GM18505 (cell line): Measurements from ENCODE around the gene CCDC117.
"Not testable (repeated sequence)": the region's sequence is repeated elsewhere in the genome, so short reads cannot be mapped to it uniquely, and the experiment has no call there.

Experiments used
- ATAC-seq: cut with Tn5 transposase; IDR thresholded peaks from one replicate; pipeline ENCODE4 v1.9.1; 2021; ENCODE audit not compliant: unreplicated experiment
- POLR2A ChIP-seq: IDR thresholded peaks from 4 replicates; pipeline ENCODE4 v1.6.1; 2011; ENCODE audit warnings: borderline replicate concordance; ENCODE audit not compliant: insufficient read depth, insufficient read length; ENCODE audit errors: extremely low read depth

Gene CCDC117

GRCh38 chr22:28800308-28801041, 28.0 kb downstream of the CCDC117 start, which contains the start of gene XBP1:
Gene XBP1, minus strand, starts transcription at chr22:28800569.
- ATAC-seq, result peak; percentile 75
- TF ChIP-seq POLR2A, result peak; percentile 97

GRCh38 chr22:28801845-28802594, 29.5 kb downstream of the CCDC117 start:
- TF ChIP-seq POLR2A, result no peak
- no peak for ATAC-seq

- no peak for ATAC-seq
- no peak for TF ChIP-seq POLR2A
Measured at GRCh38 chr22:28802595-28803123, 30.2 kb downstream of the CCDC117 start.

- not testable (repeated sequence) for ATAC-seq
Measured at GRCh38 chr22:28805426-28805825, 32.9 kb downstream of the CCDC117 start.

GRCh38 chr22:28808716-28809355, 36.3 kb downstream of the CCDC117 start:
- TF ChIP-seq POLR2A, result no peak
- ATAC-seq, result no peak

- ATAC-seq, result no peak
- TF ChIP-seq POLR2A, result no peak
Measured at GRCh38 chr22:28810821-28811491, 38.5 kb downstream of the CCDC117 start.

- TF ChIP-seq POLR2A, result no peak
- no peak for ATAC-seq
Measured at GRCh38 chr22:28812516-28812915, 40.0 kb downstream of the CCDC117 start.

GRCh38 chr22:28813772-28814518, 41.5 kb downstream of the CCDC117 start:
- no peak for TF ChIP-seq POLR2A
- no peak for ATAC-seq

GRCh38 chr22:28815111-28815510, 42.6 kb downstream of the CCDC117 start:
- TF ChIP-seq POLR2A, result no peak
- no peak for ATAC-seq

GRCh38 chr22:28815729-28816128, 43.2 kb downstream of the CCDC117 start:
- no peak for ATAC-seq
- no peak for TF ChIP-seq POLR2A

GRCh38 chr22:28817064-28817463, 44.6 kb downstream of the CCDC117 start:
- TF ChIP-seq POLR2A, result no peak
- no peak for ATAC-seq

- TF ChIP-seq POLR2A, result no peak
- no peak for ATAC-seq
Measured at GRCh38 chr22:28817919-28818859, 45.7 kb downstream of the CCDC117 start.
